NCI-H2081 treated with DMSO at 0.1 percent for 48 hours (cell line): ENCODE data around the gene FAM131A.
"Not testable (repeated sequence)": the region's sequence is repeated elsewhere in the genome, so short reads cannot be mapped to it uniquely, and the experiment has no call there.

ENCODE experiments used
- DNase-seq: peaks from one replicate; lab custom pipeline; 2025; lab: John Stamatoyannopoulos, UW

FAM131A gene

GRCh38 chr3:184317201-184317600 is 20.2 kb upstream of the FAM131A start:
- no peak for DNase-seq

DNA sequence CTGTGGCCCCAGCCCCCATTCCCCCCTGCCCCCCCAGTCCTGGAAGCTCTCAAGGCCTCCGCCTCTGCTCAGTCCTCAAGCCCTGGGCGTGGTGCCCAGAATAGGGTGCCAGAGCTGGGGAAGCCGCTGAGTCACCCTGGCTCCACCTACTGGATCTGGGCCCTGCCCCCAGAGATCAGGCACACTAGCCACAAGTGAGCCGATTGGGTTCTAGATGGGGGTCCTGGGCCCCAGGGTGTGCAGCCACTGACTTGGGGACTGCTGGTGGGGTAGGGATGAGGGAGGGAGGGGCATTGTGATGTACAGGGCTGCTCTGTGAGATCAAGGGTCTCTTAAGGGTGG is 17.3 kb upstream of the FAM131A start:
- no peak for DNase-seq

GRCh38 chr3:184321666-184322065 is 15.7 kb upstream of the FAM131A start:
- no peak for DNase-seq

- DNase-seq = no peak
Observed at GRCh38 chr3:184322731-184323487, 14.5 kb upstream of the FAM131A start.

- DNase-seq = no peak
Observed at GRCh38 chr3:184323696-184324095, 13.7 kb upstream of the FAM131A start.

DNA sequence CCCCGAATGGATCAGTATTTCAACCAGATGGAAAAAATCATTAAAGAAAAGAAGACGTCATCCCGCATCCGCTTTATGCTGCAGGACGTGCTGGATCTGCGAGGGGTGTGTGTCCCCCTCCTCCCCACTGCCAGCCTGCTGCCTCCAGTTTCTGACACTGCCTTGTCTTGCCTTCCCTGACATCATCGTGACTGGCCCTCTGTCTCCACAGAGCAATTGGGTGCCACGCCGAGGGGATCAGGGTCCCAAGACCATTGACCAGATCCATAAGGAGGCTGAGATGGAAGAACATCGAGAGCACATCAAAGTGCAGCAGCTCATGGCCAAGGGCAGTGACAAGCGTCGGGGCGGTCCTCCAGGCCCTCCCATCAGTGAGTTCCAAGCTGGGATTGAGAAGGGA is 12.1 kb upstream of the FAM131A start:
- DNase-seq = no peak

- DNase-seq = no peak
Observed at GRCh38 chr3:184325715-184326369, 11.6 kb upstream of the FAM131A start.

DNA sequence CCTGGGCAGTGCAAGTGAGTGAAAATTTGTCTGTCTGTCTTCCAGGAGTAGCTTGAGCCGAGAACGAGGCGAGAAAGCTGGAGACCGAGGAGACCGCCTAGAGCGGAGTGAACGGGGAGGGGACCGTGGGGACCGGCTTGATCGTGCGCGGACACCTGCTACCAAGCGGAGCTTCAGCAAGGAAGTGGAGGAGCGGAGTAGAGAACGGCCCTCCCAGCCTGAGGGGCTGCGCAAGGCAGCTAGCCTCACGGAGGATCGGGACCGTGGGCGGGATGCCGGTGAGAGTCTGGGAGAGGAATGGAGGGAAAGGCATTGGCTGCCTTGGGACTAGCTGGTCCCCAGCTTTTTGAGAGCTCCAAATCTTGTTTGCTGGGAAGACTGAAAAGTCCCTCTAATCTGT is 10.2 kb upstream of the FAM131A start:
- no peak for DNase-seq

DNA sequence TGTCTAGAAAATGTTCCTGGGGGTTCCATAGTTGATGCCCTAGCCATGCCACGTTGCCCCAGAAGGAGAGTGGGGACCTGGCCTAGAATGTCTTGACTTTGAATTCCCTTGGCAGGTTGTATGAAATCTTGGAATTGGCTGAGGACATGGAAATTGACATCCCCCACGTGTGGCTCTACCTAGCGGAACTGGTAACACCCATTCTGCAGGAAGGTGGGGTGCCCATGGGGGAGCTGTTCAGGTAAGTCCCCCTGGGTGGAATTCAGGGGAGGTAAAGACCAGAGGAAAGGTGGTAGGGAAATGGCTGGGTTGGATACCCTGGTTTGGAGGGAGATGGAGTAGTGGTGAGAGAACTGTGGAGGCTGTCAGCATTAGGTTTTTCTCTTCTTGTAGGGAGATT is 8.9 kb upstream of the FAM131A start:
- DNase-seq = no peak

DNA sequence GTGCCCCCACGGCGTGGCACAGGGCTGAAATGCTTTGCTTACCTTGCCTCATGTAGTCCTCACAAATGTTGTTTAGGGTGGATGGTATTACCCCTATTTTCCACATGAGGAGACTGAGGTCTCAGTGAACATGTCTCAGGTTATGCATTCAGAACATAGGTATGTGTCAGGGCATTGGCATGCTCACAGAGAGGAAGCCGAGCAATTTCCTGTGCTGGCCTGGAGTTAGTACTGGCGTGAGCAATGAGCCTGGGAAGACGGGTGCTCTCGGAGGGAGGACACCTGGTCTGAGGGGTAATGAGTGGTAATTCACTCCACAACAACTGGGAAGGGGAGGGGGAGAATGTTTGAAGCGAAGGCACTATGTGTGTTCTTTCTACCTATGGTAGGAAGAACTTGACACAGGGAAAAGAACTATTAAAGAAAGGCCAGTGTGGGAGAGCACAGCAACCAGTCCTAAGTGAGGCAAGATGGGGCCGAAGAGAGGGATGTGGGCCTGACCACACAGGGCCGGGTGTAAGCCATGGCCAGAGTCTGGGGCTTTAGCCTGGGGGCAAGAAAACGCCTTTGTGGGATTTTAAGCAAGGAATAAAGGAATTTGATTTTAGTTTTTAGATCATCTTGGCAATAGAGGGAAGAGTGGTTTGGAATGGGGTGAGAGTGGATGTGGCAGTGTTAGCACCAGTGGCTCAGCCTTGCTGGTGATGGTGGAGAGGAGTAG is 4.9 kb upstream of the FAM131A start:
- DNase-seq = no peak

DNA sequence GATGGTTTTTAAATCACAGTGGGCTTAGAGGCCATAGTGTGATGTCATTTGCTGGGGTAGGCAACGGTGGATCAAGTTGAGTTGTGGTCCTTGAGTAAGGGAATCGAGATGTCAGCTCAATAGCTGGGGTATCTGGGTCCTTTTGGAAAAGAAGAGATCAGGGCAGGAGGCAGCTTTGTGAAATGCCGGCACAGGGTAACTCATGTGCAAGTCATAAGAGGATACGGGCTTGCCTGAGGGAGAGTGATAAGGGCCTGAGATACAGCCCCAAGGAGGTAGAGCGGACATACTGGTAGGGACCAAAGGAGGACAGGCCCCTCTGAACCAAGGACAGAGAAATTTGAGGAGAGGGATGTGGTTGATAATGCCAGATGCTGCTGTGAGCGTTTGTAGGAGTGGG is 4.2 kb upstream of the FAM131A start:
- DNase-seq = no peak

GRCh38 chr3:184333700-184334099 is 3.7 kb upstream of the FAM131A start:
- no peak for DNase-seq

- DNase-seq = no peak
Observed at GRCh38 chr3:184334470-184335158, 2.8 kb upstream of the FAM131A start.

DNA sequence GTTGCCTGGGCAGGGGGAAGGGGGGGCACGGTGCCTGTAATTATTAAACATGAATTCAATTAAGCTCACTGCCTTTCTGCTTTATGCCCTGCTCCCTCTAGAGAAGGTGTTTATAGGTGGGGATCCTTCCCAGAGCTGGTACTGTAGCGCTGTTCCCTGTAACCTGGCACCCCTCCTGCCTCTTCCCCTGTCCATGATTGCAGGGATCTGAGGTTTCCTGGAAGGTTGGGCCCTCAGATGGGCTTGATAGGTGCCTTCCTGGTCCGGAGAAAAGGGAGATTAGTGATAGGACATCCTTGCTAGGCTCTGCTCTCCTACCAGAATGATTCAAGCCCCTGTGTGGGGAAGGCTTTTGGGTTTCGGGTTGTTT is 2.1 kb upstream of the FAM131A start:
- no peak for DNase-seq

GRCh38 chr3:184335661-184336546 is 1.5 kb upstream of the FAM131A start:
- peak; percentile 23 for DNase-seq

DNA sequence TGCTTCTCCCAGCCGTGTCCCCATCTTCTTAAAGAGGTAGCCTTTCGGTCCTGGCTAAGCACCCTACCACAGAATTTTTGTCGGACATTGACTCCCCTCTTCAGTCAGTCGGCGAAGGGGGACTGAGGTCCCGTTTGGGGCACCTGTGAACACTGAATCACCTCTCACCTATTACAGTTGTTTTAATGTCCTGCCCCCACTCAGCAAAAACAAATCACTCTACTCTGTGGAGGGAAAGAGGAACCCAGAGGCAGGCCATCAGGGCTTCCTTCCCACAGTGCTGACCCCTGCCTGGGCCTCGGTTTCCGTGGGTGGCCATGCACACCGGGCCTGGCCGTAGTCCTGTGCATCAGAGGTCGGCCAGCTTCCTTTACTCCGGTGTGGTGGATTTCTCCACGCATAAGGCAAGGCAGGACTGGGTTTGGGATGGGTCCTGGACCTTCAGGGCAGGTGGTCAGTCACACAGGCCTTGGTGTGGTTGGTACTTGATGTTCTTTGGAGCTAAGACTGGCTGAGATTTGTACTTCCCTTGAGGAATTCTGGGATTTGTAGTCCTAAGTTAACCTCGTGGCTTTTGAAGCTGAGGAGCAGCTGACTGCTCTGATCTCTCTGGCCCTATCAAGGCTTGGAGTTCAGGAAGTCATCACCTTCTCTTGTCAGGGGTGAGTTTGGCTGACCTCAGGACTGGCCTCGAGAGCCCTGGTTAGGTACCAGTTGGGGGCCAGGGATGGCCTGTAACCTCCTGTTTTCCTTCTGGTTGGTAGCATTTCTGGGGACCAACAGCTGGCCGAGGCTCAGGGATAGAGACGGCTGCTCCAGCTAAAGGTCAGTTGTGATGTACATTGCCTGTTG is 627 bp upstream of the FAM131A start:
- DNase-seq = no peak

GRCh38 chr3:184337981-184338380 is 581 bp downstream of the FAM131A start:
- DNase-seq = no peak

GRCh38 chr3:184338511-184338945 is 1.1 kb downstream of the FAM131A start:
- peak; percentile 81 for DNase-seq

DNA sequence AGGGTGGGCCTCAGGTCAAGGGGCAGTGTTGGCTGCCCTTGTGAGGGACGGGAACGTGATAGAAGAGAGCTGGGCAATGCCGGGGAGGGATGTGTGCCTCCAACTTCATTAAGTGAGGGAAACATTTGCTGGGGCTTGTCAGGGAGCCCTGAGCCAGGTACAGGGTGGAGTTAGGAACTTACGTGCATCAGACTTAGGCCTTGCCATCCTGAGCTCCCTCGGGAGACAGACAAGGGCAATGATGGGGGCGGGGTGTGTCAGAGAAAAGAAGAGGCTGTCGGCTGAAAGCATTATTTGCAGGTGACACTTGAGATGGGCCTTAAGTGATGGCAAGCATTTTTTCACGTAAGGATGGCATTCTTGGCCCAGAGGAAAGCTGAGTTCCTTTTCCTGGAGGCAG is 1.6 kb downstream of the FAM131A start:
- DNase-seq = no peak

DNA sequence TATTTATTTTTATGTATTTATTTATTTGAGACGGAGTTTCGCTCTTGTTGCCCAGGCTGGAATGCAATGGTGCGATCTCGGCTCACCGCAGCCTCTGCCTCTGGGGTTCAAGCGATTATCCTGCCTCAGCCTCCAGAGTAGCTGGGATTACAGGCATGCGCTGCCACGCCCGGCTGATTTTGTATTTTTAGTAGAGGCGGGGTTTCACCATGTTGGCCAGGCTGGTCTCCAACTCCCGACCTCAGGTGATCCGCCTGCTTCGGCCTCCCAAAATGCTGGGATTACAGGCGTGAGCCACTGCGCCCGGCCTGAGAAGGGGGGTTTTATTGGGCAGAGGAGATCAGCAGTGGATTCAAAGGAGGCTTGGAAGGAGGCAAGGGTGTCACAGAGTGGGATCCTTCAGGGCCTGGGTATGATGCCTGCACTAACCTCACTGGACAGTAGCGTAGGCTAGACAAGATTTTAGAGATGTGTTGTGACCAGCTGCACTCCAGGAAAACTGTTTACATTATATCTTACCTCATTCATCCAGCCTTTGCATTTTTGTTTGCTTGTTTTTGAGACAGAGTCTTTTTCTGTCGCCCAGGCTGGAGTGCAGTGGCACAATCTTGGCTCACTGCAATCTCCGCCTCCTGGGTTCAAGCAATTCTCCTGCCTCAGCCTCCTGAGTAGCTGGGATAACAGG is 2.2 kb downstream of the FAM131A start:
- DNase-seq = not testable (repeated sequence)
